Measurements from ENCODE around the gene ATP9B. TPM values are rescaled to one million over a fixed set of nuclear protein-coding genes. Genes with fewer than 3 reads are reported as not detected.

Gene ATP9B
- total RNA-seq, 6 experiments from 2014 or later = 13.6 to 25.7 (median 14.5) TPM

DNA sequence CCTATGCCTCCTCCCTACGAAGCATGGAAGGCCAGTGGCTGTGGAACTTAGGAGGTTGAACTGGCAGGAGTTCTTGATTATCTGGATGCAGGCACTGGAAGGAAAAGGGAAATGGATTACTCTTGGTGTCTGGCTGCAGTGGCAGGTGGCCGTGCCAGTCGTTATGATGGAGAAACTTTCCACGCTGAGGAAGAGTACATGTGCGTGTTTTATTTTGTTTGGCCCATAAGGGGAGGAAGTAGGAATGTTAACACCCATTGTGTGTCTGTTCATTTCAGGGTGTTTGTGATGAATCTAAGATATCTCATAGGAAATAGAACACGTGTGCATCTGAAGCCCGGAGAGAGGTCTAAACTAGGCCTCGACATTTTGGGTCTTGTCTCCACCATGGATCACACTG is 203.7 kb downstream of the ATP9B start:
- intact Hi-C loops (cut with DNase I) = no loop called here
- no peak overlapping the region for H3K4me3 ChIP-seq
- DNase-seq (no peak), ATAC-seq (no peak)
- TF ChIP-seq POLR2A (IDR thresholded peaks at IDR 0.05) (no peak), CTCF (IDR thresholded peaks at IDR 0.05) (no peak)
- H3K36me3 ChIP-seq = peaks cover 0 to 9% (median 0%) of the 10 kb centered on the region in 4 donors
- H3K9me3 ChIP-seq = no peaks in the 10 kb centered on the region
- 92% methylated on average over 5 of the region's 8 CpGs for WGBS (ENCODE audit: insufficient coverage, low coverage, low lambda C conversion rate, missing lambda C conversion rate)
- no peak overlapping the region for H3K27ac ChIP-seq
- H3K4me1 ChIP-seq = no peaks in the 10 kb centered on the region
- no peaks in the 10 kb centered on the region for H3K27me3 ChIP-seq

- intact Hi-C loops (cut with DNase I) = no loop called here
- Histone ChIP-seq H3K4me3 (no peak overlapping the region), H3K27ac (no peak overlapping the region), H3K27me3 (no peaks in the 10 kb centered on the region), H3K9me3 (no peaks in the 10 kb centered on the region), H3K4me1 (no peaks in the 10 kb centered on the region), H3K36me3 (peaks cover 0 to 9% (median 0%) of the 10 kb centered on the region in 4 donors)
- WGBS (ENCODE audit: insufficient coverage, low coverage, low lambda C conversion rate, missing lambda C conversion rate) = 79% methylated on average over 8 of the region's 8 CpGs
- ATAC-seq (no peak), DNase-seq (no peak)
- no peak for TF ChIP-seq CTCF (IDR thresholded peaks at IDR 0.05)
- no peak for TF ChIP-seq POLR2A (IDR thresholded peaks at IDR 0.05)
These were observed 205.6 kb downstream of the ATP9B start for GRCh38 chr18:79274823-79275222.

DNA sequence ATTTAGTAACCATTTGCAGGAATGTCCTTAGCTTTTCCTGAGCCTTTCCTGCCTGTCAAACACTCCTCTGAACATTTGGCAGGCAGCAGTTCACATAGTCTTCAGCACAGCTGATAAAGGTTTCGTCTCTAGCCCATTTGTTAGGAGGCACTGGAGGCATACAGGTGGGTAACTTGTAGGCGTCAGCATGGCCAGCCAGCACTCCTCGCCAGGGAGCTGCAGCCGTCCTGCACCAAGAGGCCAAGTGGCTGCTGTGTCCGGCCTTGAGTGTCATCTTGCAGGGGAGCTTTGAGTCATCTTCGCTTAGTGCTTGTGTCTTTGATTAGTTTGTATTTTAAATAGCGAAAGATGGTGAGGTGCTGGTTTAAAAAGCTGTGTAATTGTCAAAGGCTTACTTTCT is 206.3 kb downstream of the ATP9B start:
- Histone ChIP-seq H3K9me3 (no peaks in the 10 kb centered on the region), H3K4me1 (no peaks in the 10 kb centered on the region), H3K36me3 (peaks cover 0 to 9% (median 0%) of the 10 kb centered on the region in 4 donors), H3K27ac (no peak overlapping the region), H3K4me3 (no peak overlapping the region), H3K27me3 (no peaks in the 10 kb centered on the region)
- no peak for ATAC-seq
- DNase-seq = no peak
- intact Hi-C loops (cut with DNase I) = no loop called here
- TF ChIP-seq CTCF (IDR thresholded peaks at IDR 0.05) = no peak
- TF ChIP-seq POLR2A (IDR thresholded peaks at IDR 0.05) = no peak
- 89% methylated on average over 7 of the region's 7 CpGs for WGBS (ENCODE audit: insufficient coverage, low coverage, low lambda C conversion rate, missing lambda C conversion rate)

DNA sequence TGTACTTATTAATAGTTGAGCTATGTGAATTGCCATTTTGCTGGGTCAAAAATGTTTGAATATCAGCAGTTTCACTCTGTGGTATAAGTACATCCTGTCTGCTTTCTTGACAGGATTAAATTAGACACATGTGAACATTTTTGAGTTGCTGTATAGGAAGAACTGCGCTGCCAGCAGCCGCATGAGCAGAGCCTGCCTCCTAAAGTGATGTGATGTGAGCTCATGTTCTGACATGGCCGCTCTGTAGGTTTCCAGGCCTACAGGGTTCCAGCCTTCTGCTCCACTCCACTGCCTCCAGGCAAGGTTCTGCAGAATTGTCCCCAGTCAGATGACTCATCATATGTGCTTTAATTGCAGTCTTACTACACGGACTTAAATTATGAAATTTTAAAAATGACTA is 206.8 kb downstream of the ATP9B start:
- ATAC-seq (no peak), DNase-seq (no peak)
- 83% methylated on average over 2 of the region's 4 CpGs for WGBS (ENCODE audit: insufficient coverage, low coverage, low lambda C conversion rate, missing lambda C conversion rate)
- H3K9me3 ChIP-seq = no peaks in the 10 kb centered on the region
- no peak overlapping the region for H3K27ac ChIP-seq
- H3K4me1 ChIP-seq = no peaks in the 10 kb centered on the region
- intact Hi-C loops (cut with DNase I) = no loop called here
- TF ChIP-seq POLR2A (IDR thresholded peaks at IDR 0.05) (no peak), CTCF (IDR thresholded peaks at IDR 0.05) (no peak)
- no peaks in the 10 kb centered on the region for H3K27me3 ChIP-seq
- H3K4me3 ChIP-seq = no peak overlapping the region
- H3K36me3 ChIP-seq = peaks cover 0 to 9% (median 0%) of the 10 kb centered on the region in 4 donors

- Histone ChIP-seq H3K27ac (no peak overlapping the region), H3K4me1 (no peaks in the 10 kb centered on the region), H3K9me3 (no peaks in the 10 kb centered on the region), H3K27me3 (no peaks in the 10 kb centered on the region), H3K36me3 (no peaks in the 10 kb centered on the region), H3K4me3 (no peak overlapping the region)
- TF ChIP-seq CTCF (IDR thresholded peaks at IDR 0.05) (no peak), POLR2A (IDR thresholded peaks at IDR 0.05) (no peak)
- 80% methylated on average over 1 of the region's 11 CpGs for WGBS (ENCODE audit: insufficient coverage, low coverage, low lambda C conversion rate, missing lambda C conversion rate)
- ATAC-seq (no peak), DNase-seq (no peak)
- intact Hi-C loops (cut with DNase I) = no loop called here
These were observed 209.7 kb downstream of the ATP9B start for GRCh38 chr18:79278896-79279295.

Data from right lobe of liver (tissue), 6 donors.